Activated B cell treated with CpG ODN at 0.5 μM for 24 hours (primary cell): Measurements from ENCODE around the gene USP31. TPM values are rescaled to one million over a fixed set of nuclear protein-coding genes. Genes with fewer than 3 reads are reported as not detected.

Experiments
- ATAC-seq: fragments of 200-7000 bp; cut with Tn5 transposase; one replicate; pipeline ENCODE4 v1.10.0; 2021; ENCODE audit warnings: low read depth, mild to moderate bottlenecking, moderate library complexity
- CTCF ChIA-PET: fragments of 350-600 bp; sonication (Branson Sonifier 250); formaldehyde crosslinking; loops from one replicate; lab custom pipeline; 2021; ENCODE audit warnings: antibody characterized with exemption; lab: Charles Lee
- POLR2A ChIA-PET: fragments of 350-600 bp; sonication (Branson Sonifier 250); formaldehyde crosslinking; loops from one replicate; lab custom pipeline; 2021; ENCODE audit warnings: antibody characterized with exemption; lab: Charles Lee
- DNase-seq: peaks from one replicate; pipeline ENCODE4 v3.0.0; 2022
- H3K27ac Mint-ChIP-seq: one replicate; pipeline ENCODE4 v1.8.0; 2020; ENCODE audit warnings: mixed read lengths
- H3K27me3 Mint-ChIP-seq: one replicate; pipeline ENCODE4 v1.8.0; 2021; ENCODE audit warnings: mixed read lengths
- H3K36me3 Mint-ChIP-seq: one replicate; pipeline ENCODE4 v1.8.0; 2021; ENCODE audit warnings: low read depth, mixed read lengths
- H3K4me1 Mint-ChIP-seq: one replicate; pipeline ENCODE4 v1.8.0; 2021; ENCODE audit warnings: mixed read lengths
- H3K4me3 Mint-ChIP-seq: one replicate; pipeline ENCODE4 v1.8.0; 2020; ENCODE audit warnings: mild to moderate bottlenecking, mixed read lengths
- H3K9me3 Mint-ChIP-seq: one replicate; pipeline ENCODE4 v1.8.0; 2020; ENCODE audit warnings: mixed read lengths
- CTCF ChIP-seq: fragments of 200-600 bp; IDR thresholded peaks from one replicate; pipeline ENCODE4 v1.8.0; 2022; ENCODE audit warnings: antibody characterized with exemption, mild to moderate bottlenecking
- intact Hi-C: fragments of 100-400 bp; cut with micrococcal nuclease; formaldehyde crosslinking; loops from one replicate; pipeline ENCODE4 v1.15.1; 2024
- total RNA-seq: library from RNA; stranded (reverse); gene quantifications from 2 replicates; pipeline ENCODE4 v1.2.3, GENCODE V29; 2022

USP31 gene
- total RNA-seq, 1 donor from 2014 or later: 4.6 TPM

- Mint-ChIP-seq H3K36me3 (peaks cover 5% of the 10 kb centered on the region), H3K27me3 (peaks cover 15% of the 10 kb centered on the region), H3K9me3 (no peaks in the 10 kb centered on the region), H3K4me1 (peaks cover 9% of the 10 kb centered on the region), H3K4me3 (no peak overlapping the region), H3K27ac (no peak overlapping the region)
- no peak for ATAC-seq
- DNase-seq: no peak
- ChIA-PET CTCF (no interaction called here), POLR2A (interaction anchor here (0.5 kb wide), 1 partner anchor 126 kb away, joined by 3 read pairs; no protein-coding TSS in a partner anchor)
- intact Hi-C loops: no loop called here
- TF ChIP-seq CTCF: no peak
Measured at GRCh38 chr16:23152386-23153178, 3.3 kb upstream of the USP31 start.

- no peak for DNase-seq
- H3K4me3 Mint-ChIP-seq: peak overlapping the region; percentile 91
- intact Hi-C loops: loop anchor here (1.0 to 2.0 kb wide), 5 partner anchors 33 to 1579 kb away; partner anchors contain the start of genes COG7, EARS2, METTL9 and TNRC6A
- no peak for ATAC-seq
- ChIA-PET CTCF (no interaction called here), POLR2A (interaction anchor here (0.6 kb wide), 1 partner anchor 498 kb away, joined by 4 read pairs; no protein-coding TSS in a partner anchor)
- peaks cover 11% of the 10 kb centered on the region for H3K4me1 Mint-ChIP-seq
- no peak for TF ChIP-seq CTCF
- H3K27me3 Mint-ChIP-seq: peaks cover 5% of the 10 kb centered on the region
- H3K9me3 Mint-ChIP-seq: no peaks in the 10 kb centered on the region
- peaks cover 5% of the 10 kb centered on the region for H3K36me3 Mint-ChIP-seq
- H3K27ac Mint-ChIP-seq: peak overlapping the region; percentile 81
Measured at GRCh38 chr16:23149993-23150364, 727 bp upstream of the USP31 start.

GRCh38 chr16:23148513-23149266 lies 562 bp downstream of the USP31 start:
- ATAC-seq (peak; percentile 40), DNase-seq (peak; percentile 57)
- no peak for TF ChIP-seq CTCF
- Mint-ChIP-seq H3K4me3 (peak overlapping the region; percentile 87), H3K9me3 (no peaks in the 10 kb centered on the region), H3K36me3 (peaks cover 5% of the 10 kb centered on the region), H3K27me3 (peaks cover 3% of the 10 kb centered on the region), H3K27ac (peak overlapping the region; percentile 71), H3K4me1 (peaks cover 11% of the 10 kb centered on the region)
- ChIA-PET POLR2A (no interaction called here), CTCF (no interaction called here)
- intact Hi-C loops: loop anchor here (1.0 to 2.0 kb wide), 5 partner anchors 35 to 1580 kb away; partner anchors contain the start of genes COG7, EARS2, METTL9 and TNRC6A

GRCh38 chr16:23148166-23148512 lies 1.1 kb downstream of the USP31 start:
- H3K4me1 Mint-ChIP-seq: peaks cover 11% of the 10 kb centered on the region
- ChIA-PET CTCF (no interaction called here), POLR2A (no interaction called here)
- no peaks in the 10 kb centered on the region for H3K9me3 Mint-ChIP-seq
- DNase-seq (no peak), ATAC-seq (no peak)
- TF ChIP-seq CTCF: no peak
- H3K27ac Mint-ChIP-seq: peak overlapping the region; percentile 71
- intact Hi-C loops: loop anchor here (2.0 kb wide), 2 partner anchors 1549 to 1581 kb away; partner anchors contain the start of genes METTL9 and TNRC6A
- peaks cover 3% of the 10 kb centered on the region for H3K27me3 Mint-ChIP-seq
- H3K36me3 Mint-ChIP-seq: peaks cover 5% of the 10 kb centered on the region
- peak overlapping the region; percentile 87 for H3K4me3 Mint-ChIP-seq

- POLR2A ChIA-PET: no interaction called here
- intact Hi-C loops: loop anchor here (2.0 kb wide), 2 partner anchors 1549 to 1581 kb away; partner anchors contain the start of genes METTL9 and TNRC6A
- H3K4me3 Mint-ChIP-seq: no peak overlapping the region
- DNase-seq (no peak), ATAC-seq (no peak)
- peaks cover 5% of the 10 kb centered on the region for H3K36me3 Mint-ChIP-seq
- H3K27ac Mint-ChIP-seq: no peak overlapping the region
- TF ChIP-seq CTCF: no peak
- peaks cover 11% of the 10 kb centered on the region for H3K4me1 Mint-ChIP-seq
- CTCF ChIA-PET: no interaction called here
- H3K27me3 Mint-ChIP-seq: peaks cover under 1% of the 10 kb centered on the region
- H3K9me3 Mint-ChIP-seq: no peaks in the 10 kb centered on the region
Measured at GRCh38 chr16:23147666-23148065, 1.6 kb downstream of the USP31 start.
